GDM1 (cell line): Measurements from ENCODE around the gene CACNA1D.

Experiments
- DNase-seq: peaks from one replicate; lab custom pipeline; 2025; lab: John Stamatoyannopoulos, UW

Gene CACNA1D

DNA sequence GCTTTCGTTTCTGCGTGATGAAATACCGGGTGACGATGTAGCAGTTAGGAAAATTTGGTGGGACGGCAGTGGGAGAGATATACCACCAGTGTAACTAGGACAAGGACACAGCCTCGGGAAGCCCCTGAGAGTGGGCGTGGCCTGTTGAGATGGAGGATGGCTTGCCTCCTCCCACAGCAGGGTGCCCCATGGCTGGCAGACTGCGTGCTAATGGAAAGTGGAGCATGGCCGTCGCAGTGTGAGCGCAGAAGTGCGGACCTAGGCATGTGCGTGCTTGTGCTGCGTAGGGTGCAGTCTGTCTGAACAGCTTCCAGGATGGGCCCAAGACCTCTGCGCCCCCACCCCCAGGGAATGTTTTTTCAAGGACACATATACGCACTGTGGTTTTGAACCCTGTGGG, 295.0 kb downstream of the CACNA1D start:
- no peak for DNase-seq

DNA sequence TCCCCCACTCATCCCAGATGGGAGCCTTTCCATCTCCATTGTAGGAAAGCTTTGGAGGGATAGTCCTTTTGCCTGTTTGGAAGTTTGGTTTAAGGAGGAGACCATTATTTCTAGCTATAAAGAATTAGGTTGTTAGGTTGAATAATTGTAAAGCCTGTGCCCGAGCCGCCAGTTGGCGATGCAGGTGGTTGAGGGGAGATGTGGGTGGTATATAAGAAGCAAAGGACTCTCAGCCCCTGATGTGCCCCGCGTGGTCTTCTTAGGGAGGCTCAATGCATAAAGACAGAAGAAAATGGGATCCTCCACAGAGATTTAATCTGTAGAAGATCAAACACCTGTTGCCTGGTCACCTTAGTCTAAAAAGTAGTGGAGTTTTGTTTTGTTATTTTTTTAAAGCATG, 296.1 kb downstream of the CACNA1D start:
- DNase-seq: no peak

DNA sequence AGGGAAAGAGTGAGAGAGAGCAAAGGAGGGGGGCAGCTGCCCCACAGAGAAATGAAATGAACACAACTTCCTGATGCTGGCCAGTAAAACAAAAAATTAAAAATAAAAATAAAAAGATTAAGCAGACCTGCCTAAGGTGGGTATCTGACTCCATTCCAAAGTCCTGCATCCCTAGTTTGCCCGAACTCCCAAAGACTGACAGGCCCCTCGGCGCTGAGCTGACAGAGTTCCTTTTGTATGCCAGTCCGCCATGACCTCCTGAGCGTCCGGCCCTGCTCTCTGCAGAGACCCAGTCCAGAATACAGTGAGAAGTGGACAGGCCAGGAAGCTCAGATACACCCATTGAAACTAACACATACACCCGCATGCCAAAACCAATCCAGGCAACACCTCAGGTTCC, 296.9 kb downstream of the CACNA1D start:
- DNase-seq: no peak

DNA sequence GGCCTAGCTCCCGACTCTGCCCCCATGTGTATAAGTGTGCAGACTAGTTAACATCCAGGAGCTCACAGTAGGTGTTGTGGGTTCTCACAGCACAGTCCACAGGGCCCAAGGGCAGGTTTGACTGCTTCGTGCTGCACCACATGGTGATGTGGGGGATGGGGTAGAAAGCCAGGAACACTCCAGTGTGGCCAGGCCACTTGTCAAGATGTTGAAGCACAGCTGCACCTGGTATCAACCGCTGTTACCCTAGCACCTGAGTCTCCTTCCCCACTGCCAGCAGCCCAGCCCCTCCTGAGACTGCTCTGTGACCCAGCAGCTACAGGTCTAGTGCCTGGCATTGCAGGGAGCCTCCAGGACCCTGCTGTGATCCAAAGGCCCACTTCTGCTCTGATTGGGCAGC, 298.5 kb downstream of the CACNA1D start:
- no peak for DNase-seq

DNA sequence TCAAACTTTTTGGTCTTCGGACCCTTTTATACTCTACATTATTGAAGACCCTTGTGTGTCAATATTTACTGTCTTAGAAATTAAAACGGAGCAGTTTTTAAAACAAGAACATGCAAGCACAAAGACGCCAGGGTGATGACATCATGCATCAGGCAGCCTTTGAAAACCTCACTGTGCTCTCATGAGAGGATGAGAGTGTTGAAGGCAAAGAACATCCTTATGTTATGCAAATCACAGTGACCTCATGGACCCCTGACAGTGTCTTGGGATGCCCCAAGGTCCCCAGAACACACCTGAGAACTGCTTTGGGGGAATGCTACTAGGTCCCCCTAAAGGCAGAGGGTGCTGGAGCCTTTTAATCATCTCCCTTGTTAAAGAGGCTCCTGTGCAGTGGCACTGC, 300.2 kb downstream of the CACNA1D start:
- DNase-seq: no peak

DNA sequence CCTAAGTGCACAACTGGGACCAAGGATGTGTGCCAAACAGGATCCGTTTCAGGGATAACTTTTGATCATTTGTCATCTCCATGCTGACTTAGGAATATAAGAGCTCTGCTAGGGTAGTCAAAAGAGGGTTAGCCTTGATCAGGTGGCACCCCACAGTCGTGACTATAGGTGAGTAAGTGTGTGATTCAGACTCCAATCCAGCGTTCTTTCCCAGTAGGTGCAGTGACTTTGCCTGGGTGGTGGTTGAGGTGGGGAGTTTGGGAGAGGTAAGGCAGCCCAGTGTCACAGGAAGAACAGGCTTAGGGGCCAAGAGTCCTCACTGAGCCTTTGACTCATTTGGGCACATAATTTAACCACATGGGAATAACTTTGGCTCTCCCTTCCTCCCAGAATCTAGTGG, 300.8 kb downstream of the CACNA1D start:
- DNase-seq: no peak

DNA sequence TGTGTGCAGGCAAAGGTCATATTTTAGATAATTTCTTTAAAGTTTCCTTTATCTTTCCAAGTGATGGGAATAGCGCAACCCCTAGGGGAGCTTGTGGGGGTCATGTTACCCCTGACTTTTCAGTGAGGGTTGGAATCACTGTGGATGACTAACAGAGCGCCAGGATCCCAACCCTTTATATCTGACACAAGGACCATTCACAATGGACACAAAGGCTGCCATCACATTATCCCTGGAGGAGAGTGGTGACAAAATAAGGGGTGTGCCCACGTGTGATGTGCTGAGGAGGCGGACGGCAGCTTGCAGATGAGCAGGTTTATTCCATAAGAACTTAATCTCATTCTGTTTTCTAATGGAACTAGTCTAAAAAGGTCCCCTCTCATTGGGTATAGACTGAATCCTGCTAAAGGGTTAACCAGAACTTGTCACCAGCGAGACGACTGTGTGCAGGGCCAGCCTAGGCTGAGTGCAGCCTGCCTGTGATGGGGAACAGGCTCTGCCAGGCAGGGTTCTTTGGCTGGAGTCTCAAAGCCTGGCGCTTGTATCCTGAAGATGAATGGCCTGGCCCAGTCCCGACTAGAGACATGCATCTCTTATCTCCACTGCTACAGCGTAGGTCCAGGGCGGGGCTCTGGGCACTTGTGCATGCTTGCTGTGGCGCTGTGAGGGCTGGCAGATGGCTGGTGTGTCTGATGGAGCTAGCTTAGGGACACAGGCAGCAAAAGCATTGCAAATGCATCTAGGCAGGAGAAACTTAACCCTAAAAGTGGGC, 301.6 kb downstream of the CACNA1D start:
- DNase-seq: no peak

DNA sequence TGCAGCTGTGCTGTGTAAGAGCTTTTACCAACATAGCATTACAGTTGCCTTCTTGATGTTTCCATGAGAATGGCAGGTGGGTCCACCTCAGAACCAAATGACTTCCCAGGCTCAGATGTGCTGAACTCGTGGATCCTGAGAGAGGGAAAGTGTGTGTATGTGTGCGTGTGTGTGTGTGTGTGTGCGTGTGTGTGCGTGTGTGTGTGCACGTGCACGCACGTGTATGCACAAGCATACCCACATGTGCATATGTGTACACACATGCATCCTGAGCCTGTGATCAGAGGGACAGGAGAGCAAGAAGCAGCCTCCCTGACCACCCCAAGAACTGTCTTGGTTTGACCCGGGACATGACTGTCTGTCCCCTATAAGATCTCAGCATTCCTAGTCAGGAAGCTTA, 303.7 kb downstream of the CACNA1D start:
- DNase-seq: no peak

DNA sequence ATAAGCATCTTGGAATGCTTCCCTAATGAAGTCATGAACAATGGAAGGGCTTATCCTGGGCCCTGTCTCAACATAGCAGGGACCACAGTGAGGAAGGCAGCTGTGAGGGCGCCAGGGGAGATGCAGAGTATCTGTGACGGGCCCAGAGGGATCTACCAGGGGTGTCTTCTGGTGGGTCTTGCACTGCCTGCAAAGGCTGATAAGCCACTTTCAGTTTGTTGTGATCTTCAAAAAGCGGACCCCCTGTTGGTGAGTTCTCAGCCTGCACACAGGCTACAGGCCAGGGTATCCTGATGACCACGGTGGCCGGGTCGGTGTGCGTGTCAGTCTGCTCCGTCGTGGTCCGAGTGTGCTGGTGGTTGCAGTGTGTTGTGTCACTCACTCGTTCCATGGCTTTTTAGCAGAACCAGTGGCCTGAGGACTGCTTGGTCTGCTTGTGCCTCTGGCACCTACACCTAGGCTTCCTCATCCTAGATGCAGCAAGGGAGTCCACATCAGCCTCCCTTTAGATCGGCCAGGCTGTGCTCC, 305.0 kb downstream of the CACNA1D start:
- DNase-seq: no peak

DNA sequence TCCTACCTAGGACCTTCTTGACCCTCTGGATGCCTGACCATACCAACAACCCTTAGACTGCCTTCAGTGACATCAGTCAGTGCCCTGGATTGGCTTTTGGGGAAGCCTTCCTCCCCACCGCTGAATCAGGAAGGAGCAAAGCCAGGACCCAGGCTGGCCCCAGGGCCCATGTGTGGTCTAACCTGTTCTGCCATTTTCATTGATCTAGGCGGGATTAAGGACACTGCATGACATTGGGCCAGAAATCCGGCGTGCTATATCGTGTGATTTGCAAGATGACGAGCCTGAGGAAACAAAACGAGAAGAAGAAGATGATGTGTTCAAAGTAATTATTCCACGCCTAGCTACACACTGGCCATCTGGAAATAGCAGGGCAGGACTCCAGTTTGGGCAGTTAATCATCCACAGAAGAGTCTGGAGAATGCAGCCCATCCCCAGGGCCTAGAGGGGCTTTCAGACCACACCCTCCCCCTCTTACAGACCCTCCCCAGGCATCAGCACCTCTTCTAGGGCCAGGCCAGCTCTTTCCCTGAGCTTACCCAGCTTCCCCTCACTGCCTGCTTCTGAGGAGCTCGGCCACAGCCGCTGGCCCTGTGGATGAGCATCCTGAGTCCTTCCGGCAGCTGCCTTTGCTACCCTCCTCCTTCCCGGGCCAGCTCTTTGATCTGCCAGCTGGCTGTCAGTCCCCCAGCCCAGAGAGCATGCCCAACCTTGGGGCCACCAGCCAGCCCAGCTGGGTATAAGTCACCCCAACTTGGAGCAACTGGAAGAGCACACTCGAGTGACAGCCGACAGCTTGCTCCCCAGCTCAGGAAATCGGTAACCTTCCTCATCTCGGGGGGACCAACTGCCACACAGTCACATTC, 305.9 kb downstream of the CACNA1D start:
- DNase-seq: no peak

DNA sequence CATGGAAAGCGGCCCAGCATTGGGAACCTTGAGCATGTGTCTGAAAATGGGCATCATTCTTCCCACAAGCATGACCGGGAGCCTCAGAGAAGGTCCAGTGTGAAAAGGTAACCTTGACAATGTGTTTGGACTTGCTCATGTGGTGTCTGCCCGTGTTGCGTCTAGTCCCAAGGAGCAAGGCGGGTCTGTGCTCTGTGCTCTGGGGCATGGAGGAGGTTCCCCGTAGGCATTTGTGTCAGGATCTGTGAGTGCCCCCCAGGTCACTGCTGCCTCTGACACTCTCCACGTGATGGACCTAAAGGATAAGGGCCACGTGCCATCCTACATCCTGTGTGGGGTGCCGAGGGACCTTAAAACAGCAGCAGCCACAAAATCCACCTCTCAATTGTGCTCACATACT, 306.9 kb downstream of the CACNA1D start:
- no peak for DNase-seq

DNA sequence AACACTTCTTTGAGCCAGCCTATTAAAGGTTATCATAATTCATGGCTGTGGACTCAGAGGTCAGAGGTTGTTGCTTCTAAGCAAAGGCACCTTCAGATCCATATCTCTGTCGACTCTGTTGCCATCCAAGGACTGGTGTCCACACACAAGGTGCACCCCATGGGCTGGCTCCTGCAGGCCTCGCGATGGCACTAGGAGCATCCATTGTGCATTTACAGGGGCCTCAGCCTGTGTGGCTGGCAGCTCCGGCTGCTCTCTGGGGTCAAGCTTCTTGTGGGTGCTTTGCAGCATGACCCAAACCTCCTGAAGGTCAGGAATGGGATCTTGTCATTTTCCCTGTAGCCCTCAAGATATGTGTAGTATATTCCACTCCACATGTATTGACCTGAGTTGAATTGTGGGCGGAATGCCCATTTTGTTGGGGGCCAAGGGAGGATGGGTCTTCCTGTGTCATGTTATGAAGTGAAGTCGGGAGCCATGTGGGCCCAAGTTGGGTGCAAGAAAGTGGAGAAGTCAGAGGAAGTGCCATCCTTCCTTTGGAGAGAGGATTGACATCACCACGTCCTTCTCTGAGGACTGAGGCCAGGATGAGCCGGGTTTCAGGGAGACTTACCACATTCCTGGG, 308.0 kb downstream of the CACNA1D start:
- DNase-seq: no peak

DNA sequence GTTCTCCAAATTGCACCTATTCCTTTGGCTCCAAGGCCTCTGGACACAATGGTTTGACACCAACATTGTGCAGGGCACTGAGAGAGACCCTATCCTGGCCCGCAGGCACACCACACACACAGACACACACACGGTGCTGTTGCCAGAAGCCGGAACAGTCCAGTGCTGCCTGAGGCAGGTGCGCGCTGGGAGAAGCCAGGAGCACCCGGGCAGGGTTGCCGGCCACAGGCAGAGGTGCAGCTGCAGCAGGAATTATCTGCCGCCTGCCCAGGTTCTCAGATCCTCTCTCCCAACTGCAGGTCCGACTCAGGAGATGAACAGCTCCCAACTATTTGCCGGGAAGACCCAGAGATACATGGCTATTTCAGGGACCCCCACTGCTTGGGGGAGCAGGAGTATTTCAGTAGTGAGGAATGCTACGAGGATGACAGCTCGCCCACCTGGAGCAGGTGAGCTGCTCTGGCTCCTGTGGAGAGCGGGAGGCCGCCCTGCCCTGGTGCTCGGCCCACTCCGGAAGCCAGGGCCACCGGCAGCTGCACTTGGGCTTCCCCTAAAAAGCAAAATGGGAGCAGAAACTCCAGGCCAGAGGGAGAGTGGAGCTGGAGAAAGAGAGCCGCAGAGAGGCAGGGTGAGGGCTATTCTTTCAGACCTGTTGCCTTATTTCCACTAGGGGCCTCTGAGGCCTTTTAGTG, 308.9 kb downstream of the CACNA1D start:
- DNase-seq: no peak

DNA sequence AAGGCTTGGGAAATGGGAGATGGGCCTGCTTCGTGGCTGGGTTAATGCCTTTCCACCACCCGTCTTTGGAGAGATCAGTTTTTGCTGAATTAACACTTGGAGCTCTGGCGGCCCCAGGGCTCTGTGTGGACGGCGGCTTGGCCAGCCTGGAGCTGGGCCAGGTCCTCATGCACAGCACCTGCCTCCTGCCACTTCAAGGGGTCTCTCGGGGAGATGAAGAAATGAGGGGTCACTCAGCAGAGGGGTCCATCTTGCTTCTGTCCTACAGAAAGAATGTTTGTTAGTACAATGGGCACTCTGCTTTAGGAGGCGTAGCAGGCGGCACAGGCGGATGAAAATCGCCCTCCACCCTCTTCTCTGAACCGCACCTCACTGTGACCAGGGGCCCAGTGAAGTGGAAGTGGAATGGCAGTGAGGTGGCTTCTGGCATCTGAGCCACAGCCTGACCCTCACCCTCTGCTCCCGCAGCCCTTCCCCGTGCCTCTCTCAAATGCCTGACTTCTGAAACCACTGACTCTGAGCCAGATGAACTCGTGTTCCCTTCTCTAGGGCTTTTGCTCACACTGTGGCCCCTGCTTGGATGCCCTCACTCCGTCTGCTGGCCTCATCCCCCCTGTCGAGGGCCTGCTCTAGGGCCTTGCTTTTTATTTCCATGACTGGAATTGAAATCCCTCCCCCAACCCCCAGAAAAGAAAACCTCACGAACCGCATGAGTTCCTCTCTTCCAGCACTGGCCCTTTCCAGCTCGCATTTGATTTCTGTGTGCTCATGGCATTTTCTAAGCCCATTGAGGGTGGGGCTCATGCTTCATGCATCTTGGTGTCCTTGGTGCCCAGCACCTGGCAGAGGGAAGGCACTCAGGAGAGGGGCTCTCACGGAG, 309.6 kb downstream of the CACNA1D start:
- no peak for DNase-seq

DNA sequence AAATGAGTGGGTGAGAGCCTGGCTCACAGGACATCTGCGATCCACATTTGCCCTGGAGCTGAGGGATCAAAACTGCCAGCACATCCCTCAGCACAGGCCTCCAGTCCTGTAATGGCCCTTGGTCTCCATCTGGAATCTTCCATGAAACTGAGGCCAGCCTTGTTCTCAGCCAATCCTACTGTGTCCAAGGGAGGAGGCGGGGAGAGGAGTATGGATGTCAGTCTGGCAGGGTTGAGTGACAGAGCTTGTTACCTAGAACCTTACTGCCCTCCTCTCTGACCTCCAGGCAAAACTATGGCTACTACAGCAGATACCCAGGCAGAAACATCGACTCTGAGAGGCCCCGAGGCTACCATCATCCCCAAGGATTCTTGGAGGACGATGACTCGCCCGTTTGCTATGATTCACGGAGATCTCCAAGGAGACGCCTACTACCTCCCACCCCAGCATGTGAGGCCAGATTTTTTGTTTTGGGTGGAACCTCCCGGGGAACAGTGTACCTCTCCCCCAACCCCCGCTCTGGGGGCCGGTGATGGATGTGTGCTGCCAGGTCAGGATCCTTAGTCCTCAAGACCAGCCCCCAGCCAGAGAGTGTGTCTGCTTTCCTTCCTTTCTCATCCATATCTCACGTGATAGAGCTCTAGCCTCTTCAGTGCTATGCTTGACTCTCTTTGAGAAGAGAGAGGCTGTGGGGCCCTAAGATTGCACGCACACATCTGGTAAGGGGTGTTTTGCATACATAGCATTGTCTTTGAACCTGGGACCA, 310.5 kb downstream of the CACNA1D start:
- no peak for DNase-seq

DNA sequence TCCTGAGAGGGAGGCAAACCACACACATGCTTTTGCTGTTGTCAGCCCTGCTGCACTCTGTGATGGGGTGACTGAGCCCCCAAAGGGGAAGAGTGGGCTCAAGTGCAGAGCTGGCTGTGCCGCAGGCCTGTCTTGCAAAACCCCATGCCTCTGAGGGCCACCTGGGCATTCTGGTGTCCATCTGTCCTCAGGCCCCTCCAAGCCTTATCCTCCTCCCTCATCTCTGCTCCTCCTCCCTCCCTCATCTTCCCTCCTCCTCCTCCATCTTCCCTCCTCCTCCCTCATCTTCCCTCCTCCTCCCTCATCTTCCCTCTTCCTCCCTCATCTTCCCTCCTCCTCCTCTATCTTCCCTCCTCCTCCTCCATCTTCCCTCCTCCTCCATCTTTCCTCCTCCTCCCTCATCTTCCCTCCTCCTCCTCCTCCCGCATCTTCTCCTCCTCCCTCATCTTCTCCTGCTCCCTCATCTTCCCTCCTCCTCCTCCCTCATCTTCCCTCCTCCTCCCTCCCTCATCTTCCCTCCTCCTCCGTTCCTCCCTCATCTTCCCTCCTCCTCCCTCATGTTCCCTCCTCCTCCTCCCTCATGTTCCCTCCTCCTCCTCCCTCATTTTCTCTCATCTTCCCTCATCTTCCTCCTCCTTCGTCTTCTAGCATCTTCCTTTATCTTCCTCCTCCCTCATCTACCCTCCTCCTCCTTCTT, 311.2 kb downstream of the CACNA1D start:
- no peak for DNase-seq

DNA sequence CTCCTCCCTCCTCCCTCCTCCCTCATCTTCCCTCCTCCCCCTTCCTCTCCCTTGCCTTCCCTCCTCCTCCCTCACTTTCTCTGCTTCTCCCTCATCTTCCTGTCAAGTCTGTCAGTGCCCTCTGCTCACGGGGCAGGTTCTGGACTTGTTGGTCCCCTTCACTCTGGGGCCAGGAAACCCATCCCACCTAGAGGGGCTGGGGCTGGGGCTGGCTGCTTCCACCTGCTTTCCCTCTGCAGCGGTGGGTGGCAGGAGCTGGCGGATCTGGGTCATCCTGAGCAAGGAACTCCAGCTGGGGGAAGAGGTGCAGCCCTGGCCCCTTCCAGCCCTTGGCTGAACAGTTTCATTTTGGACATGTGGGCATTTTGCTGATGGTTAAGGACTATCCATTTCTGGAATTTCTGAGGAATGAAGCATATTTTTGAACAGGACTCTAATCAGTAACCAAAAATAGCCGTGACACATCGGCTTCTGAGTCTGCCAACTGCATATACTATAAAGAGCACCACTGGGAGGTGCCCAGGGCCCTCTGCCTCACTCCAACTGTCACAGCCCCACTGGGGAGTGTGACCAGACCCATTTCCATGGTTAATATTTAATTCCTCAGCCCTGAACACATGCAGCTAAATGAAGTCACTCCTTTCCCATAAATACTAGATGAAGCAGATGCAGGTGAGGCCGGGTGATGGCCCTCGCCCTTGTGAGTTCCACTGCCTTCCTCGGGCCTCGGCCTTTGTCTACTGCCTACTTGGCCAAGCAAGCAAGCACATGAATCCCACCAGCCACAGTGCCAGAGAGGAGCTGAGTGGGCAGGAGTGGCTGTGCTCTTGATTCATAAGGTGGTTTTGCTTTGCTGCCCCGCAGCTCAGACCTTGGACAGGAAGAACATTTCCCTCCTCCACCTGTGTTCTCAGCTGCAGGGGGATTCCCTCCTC, 312.0 kb downstream of the CACNA1D start:
- no peak for DNase-seq

DNA sequence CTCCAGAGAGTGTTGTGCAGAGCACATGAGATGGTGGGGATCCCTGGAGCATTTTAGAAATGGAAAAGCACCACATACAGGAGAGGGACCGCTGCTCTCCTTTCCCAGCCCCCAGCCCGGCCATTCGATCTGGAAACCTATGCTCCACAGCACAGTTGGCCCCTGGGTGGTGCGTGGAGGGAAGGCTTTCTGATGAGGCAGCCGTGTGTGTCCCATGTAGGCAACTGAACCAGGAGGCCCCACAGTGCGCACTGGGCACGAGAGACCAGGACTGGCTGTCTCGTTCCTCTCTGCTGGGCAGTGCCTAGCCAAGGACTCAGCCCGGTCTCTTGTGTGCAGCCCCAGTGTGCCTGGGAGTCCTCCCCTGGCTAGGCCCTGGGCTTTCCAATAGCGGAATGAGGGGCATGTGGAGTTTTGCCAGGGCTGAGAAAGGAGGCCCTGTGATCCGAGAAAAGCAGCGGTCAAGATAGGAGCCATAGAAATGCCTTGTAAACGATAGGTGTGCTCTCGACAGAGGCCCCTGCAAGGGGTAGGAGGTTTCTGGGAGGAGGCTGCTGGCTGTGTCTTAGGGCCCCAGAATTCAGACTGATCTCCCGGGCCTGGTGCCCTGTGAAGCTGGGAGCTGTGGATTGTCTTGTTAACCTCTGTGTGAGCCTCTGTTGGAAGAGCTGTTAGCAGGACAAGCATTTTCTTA, 312.9 kb downstream of the CACNA1D start:
- no peak for DNase-seq
